ENCODE measurements around the gene NRG3. TPM values are rescaled to one million over a fixed set of nuclear protein-coding genes. Genes with fewer than 3 reads are reported as not detected.

The NRG3 gene
- total RNA-seq, 4 donors from 2014 or later: 0.20 to 1.1 (median 0.84) TPM; not detected in 1

- H3K4me1 ChIP-seq: no peaks in the 10 kb centered on the region
- H3K9me3 ChIP-seq: no peaks in the 10 kb centered on the region
- H3K27me3 ChIP-seq: no peaks in the 10 kb centered on the region
- no peak overlapping the region for H3K27ac ChIP-seq
- no peak overlapping the region for H3K4me3 ChIP-seq
- DNase-seq (ENCODE audit: low spot score in 2 of 2): no peak
- TF ChIP-seq CTCF (IDR thresholded peaks at IDR 0.05): no peak
- no peak for TF ChIP-seq POLR2A (IDR thresholded peaks at IDR 0.05)
- TF ChIP-seq EP300 (IDR thresholded peaks at IDR 0.05): no peak
- WGBS, 2 donors: 89 to 98% methylated on average over 1 of the region's 1 CpG
- no peaks in the 10 kb centered on the region for H3K36me3 ChIP-seq
These were observed 106.7 kb downstream of the NRG3 start for GRCh38 chr10:81981724-81982123.

GRCh38 chr10:81984428-81984827, 109.4 kb downstream of the NRG3 start:
- DNase-seq (ENCODE audit: low spot score in 2 of 2): no peak
- no peaks in the 10 kb centered on the region for H3K36me3 ChIP-seq
- WGBS, 2 donors: 62 to 68% methylated on average over 3 of the region's 3 CpGs
- H3K27ac ChIP-seq: no peak overlapping the region
- no peaks in the 10 kb centered on the region for H3K9me3 ChIP-seq
- TF ChIP-seq POLR2A (IDR thresholded peaks at IDR 0.05): no peak
- TF ChIP-seq CTCF (IDR thresholded peaks at IDR 0.05): no peak
- H3K27me3 ChIP-seq: no peaks in the 10 kb centered on the region
- H3K4me3 ChIP-seq: no peak overlapping the region
- no peaks in the 10 kb centered on the region for H3K4me1 ChIP-seq

- DNase-seq (ENCODE audit: low spot score in 2 of 2): no peak
- H3K9me3 ChIP-seq: no peaks in the 10 kb centered on the region
- TF ChIP-seq EP300 (IDR thresholded peaks at IDR 0.05) (no peak), POLR2A (IDR thresholded peaks at IDR 0.05) (no peak), CTCF (IDR thresholded peaks at IDR 0.05) (no peak)
- H3K4me3 ChIP-seq: no peak overlapping the region
- no peaks in the 10 kb centered on the region for H3K36me3 ChIP-seq
- H3K4me1 ChIP-seq: no peaks in the 10 kb centered on the region
- 57 to 68% methylated on average over 3 of the region's 3 CpGs for WGBS, 2 donors
- no peak overlapping the region for H3K27ac ChIP-seq
- H3K27me3 ChIP-seq: no peaks in the 10 kb centered on the region
These were observed 120.3 kb downstream of the NRG3 start for GRCh38 chr10:81995254-81995653.

GRCh38 chr10:81996927-81997326, 121.9 kb downstream of the NRG3 start:
- Histone ChIP-seq H3K4me3 (no peak overlapping the region), H3K27me3 (no peaks in the 10 kb centered on the region), H3K4me1 (no peaks in the 10 kb centered on the region), H3K9me3 (no peaks in the 10 kb centered on the region), H3K36me3 (no peaks in the 10 kb centered on the region), H3K27ac (no peak overlapping the region)
- 64 to 73% methylated on average over 3 of the region's 3 CpGs for WGBS, 2 donors
- DNase-seq (ENCODE audit: low spot score in 2 of 2): no peak
- TF ChIP-seq POLR2A (IDR thresholded peaks at IDR 0.05) (no peak), EP300 (IDR thresholded peaks at IDR 0.05) (no peak), CTCF (IDR thresholded peaks at IDR 0.05) (no peak)

- no peaks in the 10 kb centered on the region for H3K27me3 ChIP-seq
These were observed 146.0 kb downstream of the NRG3 start for GRCh38 chr10:82020999-82021398.

More at GRCh38 chr10:82020999-82021398, 146.0 kb downstream of the NRG3 start:
- H3K27ac ChIP-seq: no peak overlapping the region
- no peak overlapping the region for H3K4me3 ChIP-seq
- no peaks in the 10 kb centered on the region for H3K36me3 ChIP-seq
- no peak for DNase-seq (ENCODE audit: low spot score in 2 of 2)
- 51 to 69% methylated on average over 4 of the region's 4 CpGs for WGBS, 2 donors
- peaks cover 0 to 4% (median 0%) of the 10 kb centered on the region in 4 donors for H3K9me3 ChIP-seq
- TF ChIP-seq EP300 (IDR thresholded peaks at IDR 0.05): no peak
- no peak for TF ChIP-seq POLR2A (IDR thresholded peaks at IDR 0.05)
- no peak for TF ChIP-seq CTCF (IDR thresholded peaks at IDR 0.05)
- H3K4me1 ChIP-seq: no peaks in the 10 kb centered on the region

All from tibial nerve (tissue), 4 donors.